Activated T-cell treated with anti-CD3 and anti-CD28 coated beads, Interleukin-2, amount 50 U/mL, for 72 hours (primary cell): ENCODE measurements around the gene ITIH3. TPM values are rescaled to one million over a fixed set of nuclear protein-coding genes. Genes with fewer than 3 reads are reported as not detected.

ENCODE experiments used
- ATAC-seq, 2 donors: fragments of 150-1000 bp; cut with Tn5 transposase; replicated peaks in 1 of 2; 2 replicates each; pipeline ENCODE4 v1.10.0; 2021; ENCODE audit warnings: moderate library complexity in 2 of 2, mild to moderate bottlenecking in 1 of 2
- DNase-seq, 2 donors: peaks; one replicate each; pipeline ENCODE4 v3.0.0; 2021 to 2022; ENCODE audit warnings: mixed read lengths in 1 of 2
- H3K27ac Mint-ChIP-seq: one replicate; pipeline ENCODE4 v1.8.0; 2022; ENCODE audit warnings: mild to moderate bottlenecking, moderate library complexity, mixed read lengths
- H3K27me3 Mint-ChIP-seq: one replicate; pipeline ENCODE4 v1.8.0; 2022; ENCODE audit warnings: low read depth, mixed read lengths
- H3K36me3 Mint-ChIP-seq, 2 donors: one replicate each; pipeline ENCODE4 v1.8.0; 2022; ENCODE audit warnings: mixed read lengths in 2 of 2, mild to moderate bottlenecking in 1 of 2; ENCODE audit not compliant: insufficient read depth in 2 of 2
- H3K4me1 Mint-ChIP-seq: one replicate; pipeline ENCODE4 v1.8.0; 2022; ENCODE audit warnings: low read depth, mixed read lengths
- H3K4me3 Mint-ChIP-seq, 2 donors: one replicate each; pipeline ENCODE4 v1.8.0; 2022; ENCODE audit warnings: mild to moderate bottlenecking in 2 of 2, mixed read lengths in 2 of 2, moderate library complexity in 2 of 2
- H3K9me3 Mint-ChIP-seq, 2 donors: one replicate each; pipeline ENCODE4 v1.8.0; 2022; ENCODE audit warnings: mixed read lengths in 2 of 2
- total RNA-seq, 2 donors: library from RNA; stranded (reverse); gene quantifications; one replicate each; pipeline ENCODE4 v1.2.3, GENCODE V29; 2022

Gene ITIH3
- total RNA-seq, 2 donors from 2014 or later, result not detected

DNA sequence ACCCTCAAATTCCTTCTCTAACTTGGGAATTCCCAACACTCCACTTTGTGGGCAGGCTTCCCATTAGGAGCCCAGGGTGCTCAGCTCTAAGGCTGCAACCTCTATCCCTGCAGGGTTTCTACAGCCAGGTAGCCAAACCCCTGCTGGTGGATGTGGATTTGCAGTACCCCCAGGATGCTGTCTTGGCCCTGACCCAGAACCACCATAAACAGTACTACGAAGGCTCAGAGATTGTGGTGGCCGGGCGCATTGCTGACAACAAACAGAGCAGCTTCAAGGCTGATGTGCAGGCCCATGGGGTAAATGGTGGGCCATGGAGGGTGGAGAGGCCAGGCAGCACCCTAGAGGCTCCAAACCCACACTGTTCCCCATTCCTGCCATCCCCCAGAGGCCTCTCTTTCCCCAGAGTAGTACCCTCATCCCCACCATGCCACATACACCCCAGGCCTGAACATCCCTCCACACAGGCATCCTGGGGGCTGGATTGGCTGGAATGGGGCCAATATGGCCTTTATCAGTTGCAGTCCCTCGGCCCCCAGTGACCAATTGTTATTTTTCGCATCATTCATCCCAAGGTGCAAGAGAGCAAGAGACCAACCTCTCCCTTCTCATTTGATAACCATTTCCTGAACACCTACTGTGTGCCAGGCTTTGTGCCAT is 9.5 kb upstream of the ITIH3 start:
- Mint-ChIP-seq H3K4me1 (no peaks in the 10 kb centered on the region), H3K27ac (no peak overlapping the region), H3K27me3 (peaks cover 5% of the 10 kb centered on the region), H3K36me3 (no peaks in the 10 kb centered on the region), H3K9me3 (no peaks in the 10 kb centered on the region), H3K4me3 (no peak overlapping the region)
- DNase-seq (no peak), ATAC-seq (no peak)

DNA sequence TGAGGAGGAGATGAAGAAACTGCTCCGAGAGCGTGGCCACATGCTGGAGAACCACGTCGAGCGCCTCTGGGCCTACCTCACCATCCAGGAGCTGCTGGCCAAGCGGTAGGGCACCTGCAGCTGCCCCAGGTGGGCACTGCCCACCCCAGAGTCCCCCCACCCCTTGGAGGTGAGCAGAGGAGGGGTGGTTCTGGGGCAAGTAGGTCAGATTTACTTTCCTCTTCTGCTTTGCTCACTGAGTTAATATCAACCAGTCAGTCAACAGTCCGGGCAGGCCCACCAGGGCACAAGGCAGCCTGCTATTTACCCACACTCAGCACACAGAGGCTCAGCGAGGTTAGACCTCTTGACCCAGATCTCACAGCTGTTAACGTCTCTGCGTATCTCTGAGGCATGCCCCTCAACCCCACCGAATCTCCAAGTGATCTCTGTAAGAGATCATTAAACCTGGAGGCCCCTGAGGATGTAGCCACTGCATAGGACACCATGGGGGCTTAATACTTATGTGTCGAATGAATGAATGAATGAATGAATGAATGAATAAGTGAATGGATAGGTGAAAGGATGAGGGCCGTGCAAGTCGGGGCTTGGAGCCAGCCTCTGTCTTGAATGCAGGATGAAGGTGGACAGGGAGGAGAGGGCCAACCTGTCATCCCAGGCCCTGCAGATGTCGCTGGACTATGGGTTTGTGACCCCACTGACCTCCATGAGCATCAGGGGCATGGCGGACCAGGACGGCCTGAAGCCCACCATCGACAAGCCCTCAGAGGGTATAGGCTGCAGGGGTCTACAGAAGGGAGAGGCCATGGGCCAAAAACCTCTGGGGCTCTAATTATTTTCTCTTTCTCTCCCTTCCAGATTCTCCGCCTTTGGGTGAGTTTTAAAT is 8.0 kb upstream of the ITIH3 start:
- Mint-ChIP-seq H3K4me1 (no peaks in the 10 kb centered on the region), H3K4me3 (no peak overlapping the region), H3K27me3 (peaks cover 5% of the 10 kb centered on the region), H3K27ac (no peak overlapping the region), H3K36me3 (no peaks in the 10 kb centered on the region), H3K9me3 (no peaks in the 10 kb centered on the region)
- no peak for ATAC-seq
- DNase-seq, result no peak

DNA sequence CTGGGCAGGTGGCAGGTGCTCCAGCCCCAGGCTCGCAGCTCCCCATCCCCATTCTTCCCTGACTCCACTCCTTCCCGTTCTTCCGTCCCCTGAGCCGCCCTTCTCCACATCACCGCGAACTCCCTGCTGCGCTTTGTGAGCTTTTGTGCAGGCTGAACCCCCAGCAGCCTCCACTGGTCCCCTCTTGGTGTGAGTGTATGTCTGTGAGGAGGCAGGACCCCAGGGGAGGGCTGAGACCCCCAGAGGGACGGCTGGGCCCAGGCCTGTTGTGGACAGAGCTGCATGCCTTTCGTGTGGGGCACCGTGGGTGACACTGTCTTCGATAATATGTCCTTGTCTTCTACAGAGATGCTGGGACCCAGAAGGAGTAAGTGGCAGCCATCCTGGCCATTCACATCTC is 7.3 kb upstream of the ITIH3 start:
- ATAC-seq, result no peak
- H3K4me3 Mint-ChIP-seq, result no peak overlapping the region
- H3K36me3 Mint-ChIP-seq, result no peaks in the 10 kb centered on the region
- peaks cover 5% of the 10 kb centered on the region for H3K27me3 Mint-ChIP-seq
- no peaks in the 10 kb centered on the region for H3K4me1 Mint-ChIP-seq
- DNase-seq, result no peak
- H3K9me3 Mint-ChIP-seq, result no peaks in the 10 kb centered on the region
- no peak overlapping the region for H3K27ac Mint-ChIP-seq

DNA sequence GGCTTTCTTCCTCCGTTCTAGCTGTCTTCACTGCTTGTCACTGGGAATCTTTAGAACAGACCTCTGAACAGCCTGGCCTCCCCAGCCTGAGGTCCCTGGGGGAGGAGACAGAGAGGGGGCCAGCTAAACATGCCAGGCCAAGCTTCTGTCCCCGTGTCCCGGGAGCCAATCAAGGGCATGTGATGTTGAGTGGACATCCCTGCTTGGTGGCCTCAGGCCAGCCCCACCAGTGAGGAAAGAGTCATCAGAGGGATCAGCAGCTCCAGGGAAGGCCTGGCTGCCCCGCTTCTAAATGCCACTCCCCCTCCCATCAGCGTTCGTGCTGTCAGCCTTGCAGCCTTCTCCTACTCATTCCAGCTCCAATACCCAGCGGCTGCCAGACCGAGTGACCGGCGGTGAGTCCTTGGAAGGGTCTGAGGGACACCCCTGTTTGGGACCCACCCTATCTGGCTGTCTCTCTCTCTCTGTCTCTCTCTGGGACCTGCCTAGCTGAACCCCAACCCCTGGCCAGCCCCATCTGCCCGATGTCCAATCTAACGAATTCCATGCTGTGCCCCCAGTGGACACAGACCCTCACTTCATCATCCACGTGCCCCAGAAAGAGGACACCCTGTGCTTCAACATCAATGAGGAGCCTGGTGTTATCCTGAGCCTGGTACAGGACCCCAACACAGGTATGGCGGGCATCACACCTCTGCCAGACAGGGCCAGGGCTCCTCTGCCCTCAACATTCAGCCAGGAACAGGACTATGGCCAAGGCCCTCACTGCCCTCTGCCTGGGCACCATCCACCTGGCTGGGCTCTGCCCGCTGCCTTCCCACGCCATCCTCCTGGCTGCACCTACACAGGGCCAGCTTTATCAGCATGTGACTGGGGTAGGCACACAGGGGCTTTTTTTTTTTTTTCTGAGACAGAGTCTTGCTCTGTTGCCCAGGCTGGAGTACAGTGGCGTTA is 6.6 kb upstream of the ITIH3 start:
- H3K36me3 Mint-ChIP-seq, result no peaks in the 10 kb centered on the region
- H3K4me1 Mint-ChIP-seq, result no peaks in the 10 kb centered on the region
- ATAC-seq (no peak), DNase-seq (no peak)
- no peaks in the 10 kb centered on the region for H3K9me3 Mint-ChIP-seq
- H3K4me3 Mint-ChIP-seq, result no peak overlapping the region
- peaks cover 1% of the 10 kb centered on the region for H3K27me3 Mint-ChIP-seq
- no peak overlapping the region for H3K27ac Mint-ChIP-seq

GRCh38 chr3:52788890-52789745 is 5.5 kb upstream of the ITIH3 start:
- Mint-ChIP-seq H3K27ac (no peak overlapping the region), H3K36me3 (no peaks in the 10 kb centered on the region), H3K27me3 (no peaks in the 10 kb centered on the region), H3K4me3 (no peak overlapping the region), H3K4me1 (no peaks in the 10 kb centered on the region), H3K9me3 (no peaks in the 10 kb centered on the region)
- DNase-seq, result no peak
- no peak for ATAC-seq

DNA sequence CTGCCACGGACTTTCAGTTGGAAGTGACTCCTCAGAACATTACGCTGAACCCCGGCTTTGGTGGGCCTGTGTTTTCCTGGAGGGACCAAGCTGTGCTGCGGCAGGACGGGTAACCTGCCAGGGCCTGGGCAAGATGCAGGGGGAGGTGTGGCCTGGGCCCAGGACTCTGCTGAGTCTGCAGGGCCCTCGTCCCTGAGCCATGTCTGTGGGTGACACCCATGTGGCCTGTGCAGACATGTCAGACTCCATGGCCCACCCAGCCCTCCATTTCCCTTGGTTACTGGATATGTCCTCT is 4.9 kb upstream of the ITIH3 start:
- H3K27me3 Mint-ChIP-seq, result no peaks in the 10 kb centered on the region
- DNase-seq (no peak), ATAC-seq (no peak)
- H3K4me1 Mint-ChIP-seq, result no peaks in the 10 kb centered on the region
- no peak overlapping the region for H3K4me3 Mint-ChIP-seq
- H3K9me3 Mint-ChIP-seq, result no peaks in the 10 kb centered on the region
- no peak overlapping the region for H3K27ac Mint-ChIP-seq
- H3K36me3 Mint-ChIP-seq, result no peaks in the 10 kb centered on the region

DNA sequence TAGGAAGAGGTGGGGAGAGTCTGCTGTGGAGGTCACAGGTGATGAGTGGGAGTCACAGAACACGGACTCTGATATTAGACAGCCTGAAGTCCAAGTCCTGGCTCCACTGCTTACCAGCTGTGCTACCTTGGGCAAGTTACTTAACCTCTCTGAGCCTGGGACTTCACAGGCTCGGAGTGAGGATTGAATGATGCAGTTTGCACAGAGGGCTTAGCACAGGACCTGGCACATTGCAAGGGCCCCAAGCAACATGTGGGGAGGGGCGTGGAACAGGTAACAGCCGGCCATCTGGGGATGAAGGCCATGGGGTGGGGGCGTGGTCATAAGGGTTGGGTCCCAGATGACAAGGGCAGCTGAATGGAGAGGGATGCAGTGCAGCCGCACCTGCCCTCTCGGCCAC is 4.3 kb upstream of the ITIH3 start:
- DNase-seq (no peak), ATAC-seq (no peak)
- Mint-ChIP-seq H3K4me3 (no peak overlapping the region), H3K27ac (no peak overlapping the region), H3K27me3 (no peaks in the 10 kb centered on the region), H3K36me3 (no peaks in the 10 kb centered on the region), H3K4me1 (no peaks in the 10 kb centered on the region), H3K9me3 (no peaks in the 10 kb centered on the region)

- no peaks in the 10 kb centered on the region for H3K36me3 Mint-ChIP-seq
- DNase-seq (no peak), ATAC-seq (no peak)
- no peak overlapping the region for H3K4me3 Mint-ChIP-seq
- H3K27ac Mint-ChIP-seq, result no peak overlapping the region
- H3K9me3 Mint-ChIP-seq, result no peaks in the 10 kb centered on the region
- no peaks in the 10 kb centered on the region for H3K4me1 Mint-ChIP-seq
- no peaks in the 10 kb centered on the region for H3K27me3 Mint-ChIP-seq
Measured at GRCh38 chr3:52790741-52791140, 3.9 kb upstream of the ITIH3 start.

DNA sequence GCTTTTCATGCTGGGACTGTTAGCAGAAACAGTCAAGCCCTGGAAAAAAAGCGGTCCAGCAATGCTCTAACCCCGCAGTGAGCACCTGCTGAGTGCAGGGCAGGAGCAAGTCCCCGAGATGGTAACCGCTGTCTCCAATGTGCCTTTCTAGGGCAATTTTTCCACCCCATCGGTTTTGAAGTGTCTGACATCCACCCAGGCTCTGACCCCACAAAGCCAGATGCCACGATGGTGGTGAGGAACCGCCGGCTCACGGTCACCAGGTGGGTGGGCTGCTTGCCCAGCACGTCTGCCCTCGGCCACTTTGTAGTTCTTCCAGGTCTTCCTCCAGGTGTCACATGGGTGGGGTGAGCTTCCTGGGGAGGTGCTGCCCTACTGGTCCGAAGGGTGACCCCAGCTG is 3.2 kb upstream of the ITIH3 start:
- no peaks in the 10 kb centered on the region for H3K27me3 Mint-ChIP-seq
- H3K4me1 Mint-ChIP-seq, result no peaks in the 10 kb centered on the region
- H3K9me3 Mint-ChIP-seq, result no peaks in the 10 kb centered on the region
- no peak for DNase-seq
- no peaks in the 10 kb centered on the region for H3K36me3 Mint-ChIP-seq
- H3K4me3 Mint-ChIP-seq, result no peak overlapping the region
- ATAC-seq, result no peak
- H3K27ac Mint-ChIP-seq, result no peak overlapping the region

- H3K27ac Mint-ChIP-seq, result no peak overlapping the region
Measured at GRCh38 chr3:52791928-52792327, 2.7 kb upstream of the ITIH3 start.

GRCh38 chr3:52792413-52792812 is 2.2 kb upstream of the ITIH3 start:
- no peak overlapping the region for H3K4me3 Mint-ChIP-seq
- H3K27ac Mint-ChIP-seq, result no peak overlapping the region
- DNase-seq (no peak), ATAC-seq (no peak)
- H3K36me3 Mint-ChIP-seq, result no peaks in the 10 kb centered on the region
- H3K4me1 Mint-ChIP-seq, result no peaks in the 10 kb centered on the region
- H3K27me3 Mint-ChIP-seq, result no peaks in the 10 kb centered on the region
- H3K9me3 Mint-ChIP-seq, result no peaks in the 10 kb centered on the region

More at GRCh38 chr3:52791928-52792327, 2.7 kb upstream of the ITIH3 start:
- H3K9me3 Mint-ChIP-seq, result no peaks in the 10 kb centered on the region
- no peaks in the 10 kb centered on the region for H3K4me1 Mint-ChIP-seq
- DNase-seq, result no peak
- H3K27me3 Mint-ChIP-seq, result no peaks in the 10 kb centered on the region
- ATAC-seq, result no peak
- H3K36me3 Mint-ChIP-seq, result no peaks in the 10 kb centered on the region
- H3K4me3 Mint-ChIP-seq, result no peak overlapping the region

DNA sequence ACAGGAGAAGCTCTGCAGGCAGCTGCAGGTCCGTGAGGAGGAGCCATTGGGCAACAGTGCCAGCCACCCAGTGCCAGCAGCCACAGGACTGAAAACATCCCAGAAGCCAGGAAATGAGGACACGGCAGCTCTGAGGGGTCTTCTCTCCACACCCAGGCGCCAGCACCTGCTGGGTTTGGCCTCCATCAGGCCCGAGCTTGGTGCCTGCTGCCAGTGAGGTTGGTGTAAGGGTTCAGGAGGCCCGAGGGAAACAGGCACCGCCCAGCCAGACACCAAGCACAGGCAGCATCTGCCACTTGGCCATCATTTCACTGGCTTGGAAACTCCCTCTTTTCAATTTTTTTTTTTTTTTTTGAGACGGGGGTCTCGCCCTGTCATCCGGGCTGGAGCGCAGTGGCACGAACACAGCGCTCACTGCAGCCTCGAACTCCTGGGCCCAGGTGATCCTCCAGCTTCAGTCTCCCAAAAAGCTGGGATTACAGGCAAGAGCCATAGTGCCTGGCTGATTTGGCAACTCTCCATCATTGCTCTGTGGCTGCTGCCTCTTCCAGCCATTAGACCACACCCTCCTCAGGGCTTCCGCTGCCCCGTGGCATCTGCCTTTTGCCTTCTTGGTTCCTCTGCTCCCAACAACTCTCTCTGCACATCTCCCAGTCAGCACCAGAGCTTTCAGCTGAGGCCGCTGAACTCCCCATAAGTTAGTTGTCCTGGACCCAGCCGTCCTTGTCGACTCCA is 1.5 kb upstream of the ITIH3 start:
- H3K4me3 Mint-ChIP-seq, result no peak overlapping the region
- no peak overlapping the region for H3K27ac Mint-ChIP-seq
- H3K9me3 Mint-ChIP-seq, result no peaks in the 10 kb centered on the region
- H3K4me1 Mint-ChIP-seq, result no peaks in the 10 kb centered on the region
- ATAC-seq (no peak), DNase-seq (no peak)
- H3K27me3 Mint-ChIP-seq, result no peaks in the 10 kb centered on the region
- H3K36me3 Mint-ChIP-seq, result no peaks in the 10 kb centered on the region
